MM.1S (cell line): Measurements from ENCODE around the gene EFEMP2.
"Not testable (repeated sequence)": the region's sequence is repeated elsewhere in the genome, so short reads cannot be mapped to it uniquely, and the experiment has no call there.

Source experiments
- DNase-seq: peaks from one replicate; pipeline ENCODE4 v3.0.0-alpha.2; 2015
- H2AFZ ChIP-seq: fragments of 300-600 bp; sonication (generic); 2 replicates; pipeline ENCODE4 v1.6.0; 2016; ENCODE audit warnings: antibody characterized with exemption, low read length
- H3F3A ChIP-seq: fragments of 300-600 bp; sonication (generic); 2 replicates; pipeline ENCODE4 v1.6.1; 2016; ENCODE audit warnings: mild to moderate bottlenecking, antibody characterized with exemption, low read length, moderate library complexity, mixed read lengths; ENCODE audit not compliant: insufficient read depth
- H3K27ac ChIP-seq: fragments of 300-600 bp; sonication (generic); 2 replicates; pipeline ENCODE4 v1.5.1; 2016; ENCODE audit warnings: mild to moderate bottlenecking, low read length
- H3K27me3 ChIP-seq: fragments of 300-600 bp; sonication (generic); replicated peaks from 2 replicates; pipeline ENCODE4 v1.6.0; 2016; ENCODE audit warnings: low read length; ENCODE audit not compliant: insufficient read depth
- H3K36me3 ChIP-seq: fragments of 300-600 bp; sonication (generic); replicated peaks from 2 replicates; pipeline ENCODE4 v1.6.1; 2016; ENCODE audit warnings: mild to moderate bottlenecking, low read length, mixed read lengths; ENCODE audit not compliant: insufficient read depth
- H3K4me1 ChIP-seq: fragments of 300-600 bp; sonication (generic); 2 replicates; pipeline ENCODE4 v1.6.1; 2016; ENCODE audit warnings: low read length, mixed read lengths
- H3K4me2 ChIP-seq: fragments of 300-600 bp; sonication (generic); 2 replicates; pipeline ENCODE4 v1.6.0; 2016; ENCODE audit warnings: low read depth, low read length
- H3K4me3 ChIP-seq: fragments of 300-600 bp; sonication (generic); 2 replicates; pipeline ENCODE4 v1.5.1; 2016; ENCODE audit warnings: low read length, mixed read lengths
- H3K79me2 ChIP-seq: fragments of 300-600 bp; sonication (generic); 2 replicates; pipeline ENCODE4 v1.6.1; 2016; ENCODE audit warnings: mixed run types, low read length, mixed read lengths
- H3K9ac ChIP-seq: fragments of 300-600 bp; sonication (generic); 2 replicates; pipeline ENCODE4 v1.6.1; 2016; ENCODE audit warnings: low read length, mixed read lengths
- H3K9me2 ChIP-seq: fragments of 300-600 bp; sonication (generic); replicated peaks from 2 replicates; pipeline ENCODE4 v1.6.1; 2016; ENCODE audit warnings: mild to moderate bottlenecking, low read length, mixed read lengths; ENCODE audit not compliant: insufficient read depth
- H3K9me3 ChIP-seq: fragments of 300-600 bp; sonication (generic); replicated peaks from 2 replicates; pipeline ENCODE4 v1.6.1; 2016; ENCODE audit warnings: mild to moderate bottlenecking, low read length, mixed read lengths; ENCODE audit not compliant: insufficient read depth
- H4K20me1 ChIP-seq: fragments of 300-600 bp; sonication (generic); 2 replicates; pipeline ENCODE4 v1.6.1; 2016; ENCODE audit warnings: mild to moderate bottlenecking, low read length, moderate library complexity, mixed read lengths; ENCODE audit not compliant: insufficient read depth
- EZH2 ChIP-seq: fragments of 300-600 bp; sonication (generic); optimal IDR thresholded peaks from 2 replicates; pipeline ENCODE3; 2017; ENCODE audit warnings: low read depth, mild to moderate bottlenecking, antibody characterized with exemption, low read length, mixed read lengths
- EZH2phosphoT487 ChIP-seq: fragments of 300-600 bp; sonication (generic); IDR thresholded peaks from 2 replicates; pipeline ENCODE4 v1.6.1; 2018; ENCODE audit warnings: antibody characterized with exemption, low read length
- TF ChIP-seq, protein P1 (sequence below): fragments of 300-600 bp; sonication (generic); IDR thresholded peaks from 2 replicates; pipeline ENCODE4 v1.5.1; 2016; ENCODE audit warnings: antibody characterized with exemption, low read length, mixed read lengths

EFEMP2 gene

DNA sequence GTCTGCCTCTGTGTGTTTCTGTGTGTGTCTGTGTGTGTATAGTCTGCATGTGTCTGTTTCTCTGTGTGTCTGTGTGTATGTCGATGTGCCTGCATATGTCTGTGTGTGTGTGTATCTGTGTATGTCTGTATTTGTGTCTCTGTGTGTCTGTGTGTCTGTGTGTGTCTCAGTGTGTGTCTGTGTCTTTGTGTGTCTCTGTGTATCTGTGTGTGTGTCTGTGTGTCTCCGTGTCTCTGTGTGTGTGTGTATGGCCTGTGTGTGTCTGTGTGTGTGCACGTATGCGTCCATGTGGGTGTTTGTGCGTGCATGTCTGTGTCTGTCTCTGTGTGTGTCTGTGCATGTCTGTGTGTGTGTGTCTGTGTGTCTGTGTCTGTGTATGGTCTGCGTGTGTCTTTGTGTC lies 38.4 kb downstream of the EFEMP2 start:
- Histone ChIP-seq H3K9me2 (no peaks in the 10 kb centered on the region), H3K9ac (no peak overlapping the region; the same call in 1 of the 2 replicates), H3K4me3 (peak overlapping the region; percentile 40), H3K79me2 (no peaks in the 10 kb centered on the region), H4K20me1 (no peaks in the 10 kb centered on the region), H3K36me3 (no peaks in the 10 kb centered on the region), H3K27me3 (peaks cover 40% of the 10 kb centered on the region), H2AFZ (peak overlapping the region; percentile 70), H3K4me1 (peaks cover 4% of the 10 kb centered on the region; the same call in 1 of the 2 replicates), H3K4me2 (peak overlapping the region; percentile 75), H3F3A (no peaks in the 10 kb centered on the region), H3K27ac (no peak overlapping the region), H3K9me3 (no peaks in the 10 kb centered on the region)
- DNase-seq, result no peak
- no peak for TF ChIP-seq EZH2
- no peak for TF ChIP-seq EZH2phosphoT487
- TF ChIP-seq, protein P1, sequence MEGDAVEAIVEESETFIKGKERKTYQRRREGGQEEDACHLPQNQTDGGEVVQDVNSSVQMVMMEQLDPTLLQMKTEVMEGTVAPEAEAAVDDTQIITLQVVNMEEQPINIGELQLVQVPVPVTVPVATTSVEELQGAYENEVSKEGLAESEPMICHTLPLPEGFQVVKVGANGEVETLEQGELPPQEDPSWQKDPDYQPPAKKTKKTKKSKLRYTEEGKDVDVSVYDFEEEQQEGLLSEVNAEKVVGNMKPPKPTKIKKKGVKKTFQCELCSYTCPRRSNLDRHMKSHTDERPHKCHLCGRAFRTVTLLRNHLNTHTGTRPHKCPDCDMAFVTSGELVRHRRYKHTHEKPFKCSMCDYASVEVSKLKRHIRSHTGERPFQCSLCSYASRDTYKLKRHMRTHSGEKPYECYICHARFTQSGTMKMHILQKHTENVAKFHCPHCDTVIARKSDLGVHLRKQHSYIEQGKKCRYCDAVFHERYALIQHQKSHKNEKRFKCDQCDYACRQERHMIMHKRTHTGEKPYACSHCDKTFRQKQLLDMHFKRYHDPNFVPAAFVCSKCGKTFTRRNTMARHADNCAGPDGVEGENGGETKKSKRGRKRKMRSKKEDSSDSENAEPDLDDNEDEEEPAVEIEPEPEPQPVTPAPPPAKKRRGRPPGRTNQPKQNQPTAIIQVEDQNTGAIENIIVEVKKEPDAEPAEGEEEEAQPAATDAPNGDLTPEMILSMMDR, result no peak

DNA sequence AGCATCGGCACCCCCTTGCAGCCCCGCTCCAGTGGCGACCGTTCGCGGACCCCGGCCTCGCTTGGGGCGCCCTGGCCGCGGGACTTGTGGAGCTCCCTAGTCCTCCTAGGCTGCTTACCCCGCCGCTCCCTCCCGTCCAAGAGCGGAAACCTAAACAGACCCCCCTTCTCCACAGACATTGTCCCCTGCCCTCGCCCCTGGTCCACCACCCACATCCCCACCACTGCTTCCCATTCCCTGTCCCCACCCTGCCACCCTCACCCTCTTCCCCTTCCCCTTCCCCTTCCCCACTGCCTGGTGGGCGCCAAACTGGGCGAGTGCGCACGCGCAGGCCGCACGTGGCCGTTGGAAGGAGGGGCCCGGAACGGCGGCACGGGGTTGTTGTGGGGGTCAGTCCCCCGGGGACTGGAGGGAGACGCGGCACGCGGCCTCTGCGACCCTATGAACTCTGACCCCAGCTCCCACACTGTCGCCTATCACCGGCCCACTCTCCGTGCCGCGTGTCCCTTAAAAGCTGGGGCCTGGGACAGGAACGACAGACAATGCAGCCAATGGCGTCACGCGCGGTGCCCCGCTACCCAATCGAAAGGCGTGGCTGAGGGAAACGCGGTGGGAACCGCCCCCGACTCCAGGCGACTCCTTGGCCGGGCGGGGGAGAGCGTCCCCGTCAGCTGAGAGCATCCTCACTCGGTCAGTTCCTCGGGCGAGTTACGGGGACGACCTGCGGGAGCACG lies 39.1 kb downstream of the EFEMP2 start, which contains the start of gene SNX32:
SNX32 (plus strand) TSS at position 667 of the 734 bp plus-strand sequence. CDS start 103 bp downstream, outside the sequence.
- Histone ChIP-seq H3F3A (no peaks in the 10 kb centered on the region), H3K36me3 (no peaks in the 10 kb centered on the region), H3K79me2 (no peaks in the 10 kb centered on the region), H2AFZ (peak within 1 kb of the TSS; percentile 70), H3K27me3 (peaks cover 45% of the 10 kb centered on the region), H4K20me1 (no peaks in the 10 kb centered on the region), H3K4me2 (peak within 1 kb of the TSS; percentile 75), H3K9me2 (no peaks in the 10 kb centered on the region), H3K4me3 (peak within 1 kb of the TSS; percentile 40), H3K9me3 (no peaks in the 10 kb centered on the region), H3K4me1 (peaks cover 4% of the 10 kb centered on the region; the same call in 1 of the 2 replicates), H3K9ac (no peak within 1 kb of the TSS; the same call in 1 of the 2 replicates), H3K27ac (no peak within 1 kb of the TSS)
- TF ChIP-seq, protein P1, result no peak
- TF ChIP-seq EZH2phosphoT487 (no peak), EZH2 (no peak)
- DNase-seq, result peak; percentile 86

DNA sequence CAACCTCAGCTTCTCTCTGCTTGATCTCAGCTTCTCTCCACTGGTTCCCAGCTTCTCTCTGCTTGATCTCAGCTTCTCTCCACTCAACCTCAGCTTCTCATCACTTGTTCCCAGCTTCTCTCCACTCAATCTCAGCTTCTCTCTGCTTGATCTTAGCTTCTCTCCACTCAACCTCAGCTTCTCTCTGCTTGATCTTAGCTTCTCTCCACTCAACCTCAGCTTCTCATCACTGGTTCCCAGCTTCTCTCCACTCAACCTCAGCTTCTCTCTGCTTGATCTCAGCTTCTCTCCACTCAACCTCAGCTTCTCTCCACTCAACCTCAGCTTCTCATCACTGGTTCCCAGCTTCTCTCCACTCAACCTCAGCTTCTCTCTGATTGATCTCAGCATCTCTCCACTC lies 40.4 kb downstream of the EFEMP2 start:
- H2AFZ ChIP-seq, H3K36me3 ChIP-seq, H3K4me1 ChIP-seq, DNase-seq, H3K9ac ChIP-seq, H3F3A ChIP-seq, H3K4me2 ChIP-seq, H3K4me3 ChIP-seq, H3K9me3 ChIP-seq, H3K79me2 ChIP-seq, H3K9me2 ChIP-seq, H3K27ac ChIP-seq, H4K20me1 ChIP-seq: not testable (repeated sequence)
- peaks cover 45% of the 10 kb centered on the region for H3K27me3 ChIP-seq

DNA sequence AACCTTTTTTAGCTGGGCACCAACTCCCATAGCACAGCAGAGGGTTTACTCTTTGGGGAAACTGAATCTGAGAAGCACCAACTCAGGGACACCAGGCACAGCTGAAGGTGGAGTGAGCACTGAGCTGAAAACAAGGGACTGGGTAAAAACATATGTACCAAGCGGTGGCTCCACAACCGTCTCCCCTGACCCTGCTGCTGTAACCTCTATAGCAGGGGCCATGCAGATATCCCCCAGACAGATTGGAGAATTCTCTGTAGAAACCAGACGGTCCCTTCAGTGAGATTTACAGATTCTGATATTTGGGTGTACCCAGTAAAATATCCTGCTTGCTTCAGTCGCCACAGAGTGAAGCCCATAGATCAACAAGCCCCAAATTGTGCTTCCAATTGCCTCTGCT lies 43.1 kb downstream of the EFEMP2 start:
- TF ChIP-seq EZH2 (no peak), EZH2phosphoT487 (no peak)
- TF ChIP-seq, protein P1, result no peak
- no peaks in the 10 kb centered on the region for H3K79me2 ChIP-seq

More for the DNA sequence above, 43.1 kb downstream of the EFEMP2 start:
- Histone ChIP-seq H4K20me1 (no peaks in the 10 kb centered on the region), H3K36me3 (no peaks in the 10 kb centered on the region), H3F3A (no peaks in the 10 kb centered on the region), H3K4me3 (no peak overlapping the region), H3K4me1 (peaks cover 4% of the 10 kb centered on the region; the same call in 1 of the 2 replicates), H3K4me2 (no peak overlapping the region), H3K9ac (no peak overlapping the region), H3K9me3 (no peaks in the 10 kb centered on the region), H3K9me2 (no peaks in the 10 kb centered on the region), H3K27me3 (peaks cover 44% of the 10 kb centered on the region), H3K27ac (no peak overlapping the region), H2AFZ (no peak overlapping the region)
- no peak for DNase-seq
